ENCODE data around the gene SRP9.
"Not testable (repeated sequence)": the region's sequence is repeated elsewhere in the genome, so short reads cannot be mapped to it uniquely, and the experiment has no call there.

SRP9 gene

DNA sequence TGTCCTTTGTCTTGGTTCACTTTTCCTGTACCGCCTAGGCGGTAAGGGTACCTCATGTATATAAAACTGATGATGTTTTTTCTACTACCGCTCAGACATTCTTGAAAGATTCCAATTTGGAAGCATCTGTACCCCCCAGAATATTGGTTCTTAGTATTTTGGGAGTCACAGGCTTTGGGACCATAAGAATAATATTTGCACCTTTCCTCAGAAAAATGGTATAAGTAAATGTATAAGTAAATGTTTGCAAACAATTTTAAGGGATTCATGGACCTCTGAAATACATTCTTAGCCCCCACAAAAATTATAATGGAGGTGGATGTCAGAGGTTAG lies 677 bp downstream of the SRP9 start:
- DNase-seq, result no peak

DNA sequence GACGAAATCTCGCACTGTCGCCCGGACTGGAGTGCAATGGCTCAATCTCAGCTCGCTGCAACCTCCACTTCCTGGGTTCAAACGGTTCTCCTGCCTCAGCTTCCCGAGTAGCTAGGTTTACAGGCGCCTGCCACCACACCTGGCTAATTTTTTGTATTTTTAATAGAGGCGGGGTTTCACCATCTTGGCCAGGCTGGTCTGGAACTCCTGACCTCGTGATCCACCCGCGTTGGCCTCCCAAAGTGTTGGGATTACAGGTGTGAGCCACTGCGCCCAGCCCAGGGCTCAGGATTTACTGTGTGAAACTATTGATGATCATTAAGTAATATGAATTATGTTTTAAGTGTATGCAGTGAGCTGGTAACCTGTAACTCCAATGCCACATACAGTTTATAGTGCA lies 1.5 kb downstream of the SRP9 start:
- peak; percentile 13 for DNase-seq

DNA sequence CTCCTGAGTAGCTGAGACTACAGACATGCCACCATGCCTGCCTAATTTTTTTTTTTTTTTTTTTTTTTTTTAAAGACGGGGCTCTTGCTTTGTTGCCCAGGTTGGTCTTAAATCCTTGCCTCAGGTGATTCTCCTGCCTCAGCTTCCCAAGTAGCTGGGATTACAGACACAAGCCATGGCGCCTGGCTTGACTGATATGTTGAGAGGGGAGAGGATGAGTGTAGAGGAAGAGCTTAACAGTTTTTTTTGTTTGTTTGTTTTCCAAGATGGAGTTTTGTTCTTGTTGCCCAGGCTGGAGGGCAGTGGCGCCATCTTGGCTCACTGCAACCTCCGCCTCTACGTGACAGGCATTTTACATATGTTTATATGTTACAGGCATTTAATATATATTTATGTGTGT lies 2.5 kb downstream of the SRP9 start:
- no peak for DNase-seq

DNA sequence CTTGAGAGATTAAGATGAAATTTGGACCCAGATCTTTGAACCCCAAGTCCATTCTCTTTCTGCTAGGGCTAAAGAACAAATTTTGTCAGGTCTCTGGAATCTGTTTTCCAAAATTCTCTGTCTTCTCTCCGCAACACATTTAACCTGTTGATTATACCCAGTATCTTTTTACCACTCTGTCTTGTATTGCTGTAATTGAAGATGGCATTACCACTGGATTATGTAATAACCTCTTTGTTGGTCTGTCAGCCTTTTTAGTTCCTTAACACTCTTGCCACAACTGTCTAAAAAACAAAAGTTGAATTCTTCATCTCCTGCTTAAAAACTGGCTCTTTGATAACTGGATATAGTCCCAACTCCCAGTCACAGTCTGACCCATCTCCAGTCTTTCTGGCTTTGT lies 3.0 kb downstream of the SRP9 start:
- DNase-seq, result no peak

DNA sequence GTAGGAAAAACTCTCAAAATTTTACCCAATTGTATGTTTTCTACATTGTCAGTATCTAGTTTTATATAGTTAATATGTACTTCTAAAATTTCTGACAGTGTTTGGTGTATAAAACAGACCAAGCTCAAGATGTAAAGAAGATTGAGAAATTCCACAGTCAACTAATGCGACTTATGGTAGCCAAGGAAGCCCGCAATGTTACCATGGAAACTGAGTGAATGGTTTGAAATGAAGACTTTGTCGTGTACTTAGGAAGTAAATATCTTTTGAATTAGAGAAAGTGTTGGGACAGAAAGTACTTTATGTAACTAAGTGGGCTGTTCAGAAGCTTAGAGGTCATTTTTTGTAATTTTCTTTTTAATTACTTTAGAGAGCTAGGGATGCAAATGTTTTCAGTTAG lies 11.5 kb downstream of the SRP9 start:
- DNase-seq, result not testable (repeated sequence)

DNA sequence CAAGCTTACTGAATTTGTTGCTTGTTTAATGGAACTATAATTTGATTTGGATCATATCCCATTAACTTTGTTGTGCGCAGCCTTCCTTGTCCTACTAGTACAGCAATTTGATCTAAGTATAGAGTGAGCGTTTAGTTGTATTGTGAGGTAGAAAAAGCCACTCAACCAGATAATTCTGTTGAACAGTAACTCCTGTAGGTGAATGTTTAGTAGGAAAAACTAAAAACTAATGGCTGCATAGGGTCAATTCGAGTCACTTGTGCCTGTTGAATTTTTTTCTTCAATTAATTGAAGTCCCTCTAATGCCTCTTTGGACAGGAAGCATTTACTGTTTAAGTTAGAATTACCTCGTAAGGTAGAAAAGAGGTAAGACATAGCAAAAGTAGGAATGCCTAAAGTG lies 17.3 kb downstream of the SRP9 start:
- no peak for DNase-seq

DNA sequence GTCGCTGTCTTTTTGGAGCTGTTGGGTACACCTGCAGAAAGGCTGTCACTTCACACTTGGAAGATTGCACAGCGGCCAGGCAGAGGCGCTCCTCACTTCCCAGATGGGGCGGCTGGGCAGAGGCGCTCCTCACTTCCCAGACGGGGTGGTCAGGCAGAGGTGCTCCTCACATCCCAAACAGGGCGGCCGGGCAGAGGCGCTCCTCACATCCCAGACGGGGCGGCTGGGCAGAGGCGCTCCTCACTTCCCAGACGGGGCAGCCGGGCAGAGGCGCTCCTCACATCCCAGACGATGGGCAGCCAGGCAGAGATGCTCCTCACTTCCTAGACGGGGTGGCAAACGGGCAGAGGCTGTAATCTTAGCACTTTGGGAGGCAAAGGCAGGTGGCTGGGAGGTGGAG lies 18.5 kb downstream of the SRP9 start:
- DNase-seq, result not testable (repeated sequence)

DNA sequence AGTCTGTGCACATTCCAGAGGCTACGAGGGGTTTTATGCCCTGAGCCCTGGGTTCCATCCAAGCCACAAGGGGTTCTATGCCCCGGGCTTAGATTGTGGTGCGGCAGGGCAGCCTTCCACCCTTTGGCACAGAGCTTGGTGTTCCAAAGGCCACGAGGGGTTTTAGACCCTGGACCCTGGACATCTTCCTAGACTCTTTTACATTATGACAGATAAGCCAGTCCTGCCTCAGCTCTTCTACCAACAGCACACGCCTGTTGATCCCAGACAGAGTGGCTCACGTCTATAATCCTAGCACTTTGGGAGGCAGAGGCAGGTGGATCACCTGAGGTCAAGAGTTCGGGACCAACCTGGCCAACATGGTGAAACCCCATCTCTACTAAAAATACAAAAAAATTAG lies 23.5 kb downstream of the SRP9 start:
- DNase-seq, result not testable (repeated sequence)

DNA sequence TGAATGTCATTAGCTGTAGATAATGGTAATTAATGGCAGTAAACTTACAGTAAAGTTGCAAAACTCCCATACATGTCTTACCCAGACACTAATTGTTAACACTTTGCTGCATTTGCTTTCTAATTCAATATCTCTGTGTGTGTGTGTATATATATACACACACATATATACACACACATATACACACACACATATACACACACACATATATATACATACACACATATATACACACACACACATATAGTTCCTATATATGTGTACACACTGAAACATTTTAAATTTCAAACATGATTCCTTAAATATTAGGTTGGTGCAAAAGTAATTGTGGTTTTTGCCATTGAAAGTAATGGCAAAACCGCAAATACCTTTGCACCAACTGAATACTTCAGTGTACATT lies 28.6 kb downstream of the SRP9 start:
- no peak for DNase-seq

DNA sequence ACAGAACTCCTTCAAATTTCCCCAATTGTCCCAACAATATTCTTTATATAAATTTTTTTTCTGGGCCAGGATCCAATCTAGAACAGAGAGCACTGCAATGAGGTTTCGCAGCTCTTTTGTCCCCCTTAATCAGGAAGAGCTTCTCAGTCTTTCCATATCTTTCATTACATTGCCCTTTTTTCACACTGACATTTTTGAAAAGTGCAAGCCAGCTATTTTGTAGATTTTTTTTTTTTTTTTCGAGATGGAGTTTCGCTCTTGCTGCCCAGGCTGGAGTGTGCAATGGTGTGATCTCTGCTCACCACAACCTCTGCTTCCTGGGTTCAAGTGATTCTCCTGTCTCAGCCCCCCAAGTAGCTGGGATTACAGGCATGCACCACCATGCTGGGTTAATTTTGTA lies 29.1 kb downstream of the SRP9 start:
- DNase-seq, result not testable (repeated sequence)

DNA sequence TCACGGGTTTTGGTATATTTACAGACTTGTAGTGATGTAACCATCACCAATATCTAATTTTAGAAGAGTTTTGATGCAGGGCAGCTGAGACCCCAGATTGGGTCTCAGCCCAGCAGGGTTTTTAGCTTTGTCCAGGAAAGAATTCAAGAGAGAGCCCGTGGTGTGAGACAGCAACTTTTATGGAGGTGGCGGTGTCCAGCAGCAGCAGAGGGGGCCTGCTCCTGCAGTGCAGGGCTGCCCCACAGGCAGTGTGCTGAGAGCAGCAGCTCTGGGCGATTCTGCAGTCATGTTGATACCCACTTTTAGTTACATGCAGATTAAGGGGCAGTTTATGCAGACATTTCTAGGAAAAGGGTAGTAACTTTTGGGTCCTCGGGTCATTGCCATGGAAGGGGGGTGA lies 30.5 kb downstream of the SRP9 start:
- no peak for DNase-seq

DNA sequence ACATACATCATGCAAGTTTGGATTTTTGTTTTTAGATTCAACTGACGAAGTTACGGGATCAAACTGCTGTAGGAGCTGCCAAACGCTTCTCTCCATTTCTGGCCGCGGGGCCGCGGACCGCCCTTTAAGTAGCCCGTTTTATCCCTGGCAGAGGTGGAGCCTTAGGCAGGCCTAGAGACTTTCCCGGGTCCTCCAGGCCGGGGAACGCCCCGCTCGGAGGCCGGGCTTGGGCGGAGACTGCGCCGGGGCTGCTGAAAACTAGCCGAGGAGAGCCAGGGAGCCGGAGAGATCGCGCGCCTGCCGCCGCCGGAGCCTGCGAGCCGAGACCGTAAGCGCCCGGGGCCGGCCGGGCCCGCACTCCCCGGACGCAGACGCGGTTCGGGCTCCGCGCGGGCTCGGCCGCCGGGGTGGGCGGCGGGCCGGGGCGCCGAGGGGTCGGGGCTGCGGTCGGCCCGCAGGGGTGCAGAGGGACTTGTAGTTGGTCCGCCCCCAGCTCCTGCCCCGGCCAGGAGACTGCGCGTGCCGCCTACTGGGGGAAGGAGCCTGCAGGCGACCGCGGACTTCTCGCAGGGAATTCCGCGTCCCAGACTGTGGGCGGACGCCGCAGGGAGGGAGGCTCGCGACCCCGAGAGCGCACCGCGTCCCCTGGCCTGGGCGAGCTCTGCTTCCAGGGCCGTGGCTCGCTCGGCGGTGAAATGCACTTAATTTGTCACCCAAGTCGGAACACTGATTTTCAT lies 32.4 kb downstream of the SRP9 start, which contains the start of gene EPHX1:
TSS of gene EPHX1 (plus strand) at position 283 of the 737 bp plus-strand sequence. CDS start 18,606 bp downstream, outside the sequence.
- DNase-seq, result peak; percentile 81

DNA sequence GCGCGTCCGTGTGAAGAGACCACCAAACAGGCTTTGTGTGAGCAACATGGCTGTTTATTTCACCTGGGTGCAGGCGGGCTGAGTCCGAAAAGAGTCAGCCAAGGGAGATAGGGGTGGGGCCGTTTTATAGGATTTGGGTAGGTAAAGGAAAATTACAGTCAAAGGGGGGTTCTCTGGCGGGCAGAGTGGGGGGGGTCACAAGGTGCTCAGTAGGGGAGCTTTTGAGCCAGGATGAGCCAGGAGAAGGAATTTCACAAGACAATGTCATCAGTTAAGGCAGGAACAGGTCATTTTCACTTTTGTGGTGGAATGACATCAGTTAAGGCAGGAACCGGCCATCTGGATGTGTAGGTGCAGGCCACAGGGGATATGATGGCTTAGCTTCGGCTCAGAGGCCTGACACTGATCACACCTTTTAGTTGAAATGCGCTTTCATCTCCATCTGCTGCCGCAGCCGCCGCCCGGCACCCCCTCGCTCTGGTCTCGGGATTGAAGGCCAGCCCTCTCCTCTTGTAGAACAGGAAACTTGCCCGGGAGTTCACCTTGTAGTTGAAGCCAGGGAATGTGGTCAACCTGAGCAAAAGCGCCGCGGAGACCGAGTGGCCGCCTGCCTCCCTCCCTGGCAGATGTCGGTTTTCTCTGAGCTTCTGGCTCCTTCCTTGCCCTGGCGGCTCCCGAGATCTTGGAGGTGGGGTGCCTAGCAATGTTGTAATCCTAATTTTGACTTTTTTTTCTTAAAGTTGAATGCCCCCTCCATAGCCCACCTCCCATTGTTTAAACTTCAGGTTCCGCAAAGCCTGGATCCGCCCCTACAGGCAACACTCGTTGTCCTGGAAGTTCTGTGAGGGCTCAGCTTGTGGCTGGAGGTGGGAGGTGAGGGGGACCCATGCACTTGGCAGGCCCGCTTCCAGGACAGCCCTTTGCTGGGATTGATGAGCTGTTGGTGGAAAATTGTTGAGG lies 33.2 kb downstream of the SRP9 start:
- not testable (repeated sequence) for DNase-seq

DNA sequence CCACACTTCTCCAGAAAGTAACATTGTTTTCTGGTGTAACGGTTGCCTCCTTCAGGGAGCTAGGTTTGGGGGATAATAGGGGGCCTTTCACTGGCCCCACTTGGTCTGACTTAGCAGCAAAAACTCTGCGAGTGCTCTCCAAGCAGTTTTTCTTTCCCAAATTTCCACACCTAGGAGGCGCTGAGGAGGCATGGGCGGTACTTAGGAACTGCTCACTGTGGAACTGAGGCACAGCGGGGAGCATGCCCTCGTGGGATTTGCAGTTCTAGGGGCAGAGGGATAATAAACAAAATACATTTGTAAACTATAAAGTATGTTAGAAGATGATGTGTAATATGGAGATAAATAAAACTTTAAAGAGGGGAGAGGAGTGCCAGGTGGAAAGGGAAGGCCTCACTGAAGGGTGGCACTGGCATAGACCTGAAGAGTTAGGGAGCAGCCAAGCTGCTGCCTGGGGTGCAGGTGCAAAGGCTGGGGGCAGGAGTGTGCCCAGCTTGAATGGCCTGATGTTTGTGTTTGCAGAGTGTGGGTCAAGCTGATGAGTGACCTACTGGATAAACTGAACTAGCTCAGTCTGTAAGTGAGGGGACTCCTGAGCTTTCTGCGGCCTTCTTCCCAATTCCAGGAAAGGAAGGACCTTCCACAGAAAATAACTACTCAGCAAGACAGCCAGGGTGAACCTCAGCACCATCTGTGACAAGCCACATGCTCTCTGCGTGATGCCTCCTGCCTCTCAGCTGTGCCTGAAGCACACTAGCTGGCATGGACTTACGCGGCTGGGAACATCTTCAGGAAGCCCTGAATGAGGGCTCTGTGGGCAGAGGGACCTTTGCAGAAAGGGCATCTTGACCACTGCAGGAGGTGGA lies 34.2 kb downstream of the SRP9 start:
- no peak for DNase-seq

DNA sequence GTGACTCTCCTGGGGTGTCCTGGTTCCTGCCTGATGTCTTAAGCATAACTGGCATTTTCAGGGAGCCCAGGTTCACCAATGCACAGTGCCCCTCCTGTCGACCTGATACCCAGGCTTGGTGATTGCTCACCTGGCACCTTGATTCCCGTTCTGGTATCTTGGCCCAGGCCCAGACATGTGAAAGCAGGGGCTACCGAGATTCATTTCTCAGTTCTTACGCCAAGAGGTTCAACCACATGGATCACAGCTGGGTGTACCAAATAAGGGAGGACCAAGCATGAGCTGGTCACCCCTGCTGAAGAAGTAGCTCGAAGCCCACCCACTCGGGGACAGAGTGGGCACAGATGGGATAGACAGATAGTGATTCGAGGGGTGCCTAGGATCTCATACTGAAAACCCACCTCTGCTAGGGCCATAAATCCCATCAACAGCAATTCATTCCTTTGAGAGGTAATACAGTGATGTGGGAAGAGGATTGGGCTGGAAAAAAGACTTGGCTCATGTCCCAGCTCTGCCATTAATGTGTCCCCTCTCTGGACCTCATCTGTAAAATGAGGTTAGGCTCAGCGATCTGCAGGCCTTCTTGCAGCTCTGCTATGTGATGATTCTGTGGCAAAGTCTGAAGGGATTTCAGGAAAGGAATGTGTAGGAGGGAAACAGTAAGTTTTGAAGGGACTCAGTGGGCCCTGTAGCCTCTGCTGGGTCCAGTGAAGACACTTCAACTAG lies 35.0 kb downstream of the SRP9 start:
- DNase-seq, result no peak

DNA sequence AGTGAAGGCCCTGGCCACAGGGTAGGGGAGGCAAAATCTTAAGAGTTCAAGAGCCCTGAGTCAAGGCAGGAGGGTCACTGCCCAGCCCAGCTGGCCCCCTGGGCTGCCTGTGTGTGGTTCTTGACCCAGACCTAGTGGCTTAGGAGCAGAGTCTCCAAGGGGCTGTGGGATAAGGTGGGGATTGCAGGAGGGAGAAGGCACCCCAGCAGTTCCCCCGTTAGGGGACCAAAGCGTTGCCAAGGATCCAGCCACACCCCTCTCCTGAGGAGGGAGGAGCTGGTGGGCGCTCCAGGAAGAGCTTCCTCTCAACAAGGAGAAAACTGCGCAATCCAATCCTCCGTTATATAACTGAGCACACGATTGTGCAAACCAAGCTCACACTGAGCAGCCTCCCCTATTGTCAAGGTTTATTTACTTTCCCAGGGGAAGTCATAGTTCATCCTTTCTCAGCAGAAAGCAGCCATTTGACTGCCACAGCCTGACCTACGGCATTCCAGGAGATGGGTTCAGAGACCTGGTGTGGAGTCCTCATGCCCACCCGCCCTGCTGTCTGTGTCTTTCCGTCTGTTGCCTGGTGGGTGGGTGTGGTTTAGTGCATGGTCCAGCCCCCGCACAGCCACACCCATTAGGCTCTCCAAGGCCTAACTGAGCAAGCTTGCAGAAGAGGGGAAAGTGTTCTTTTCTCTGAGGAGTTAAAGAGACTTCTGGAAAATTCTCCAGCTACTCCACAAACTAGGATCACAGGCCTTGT lies 35.8 kb downstream of the SRP9 start:
- no peak for DNase-seq

DNA sequence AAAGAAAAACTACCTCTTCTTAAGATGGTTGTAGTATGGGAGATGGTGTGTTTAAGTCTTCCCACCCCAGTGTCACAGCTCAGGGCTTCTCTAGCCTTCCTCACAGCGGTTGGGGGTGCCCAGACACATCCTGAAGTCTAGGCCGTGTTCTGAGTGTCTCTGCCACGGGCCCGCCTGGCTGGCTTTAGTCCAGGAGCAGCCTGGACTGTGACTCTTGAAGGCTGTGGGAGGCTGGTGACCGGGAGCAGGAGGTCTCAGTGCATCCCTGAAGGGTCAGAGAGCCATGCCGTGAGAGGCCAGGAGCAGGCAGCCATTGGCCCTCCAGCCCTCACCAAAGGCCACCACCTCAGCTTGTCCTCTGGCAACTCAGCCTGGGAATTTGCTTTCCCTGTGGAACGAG lies 36.8 kb downstream of the SRP9 start:
- DNase-seq, result no peak

DNA sequence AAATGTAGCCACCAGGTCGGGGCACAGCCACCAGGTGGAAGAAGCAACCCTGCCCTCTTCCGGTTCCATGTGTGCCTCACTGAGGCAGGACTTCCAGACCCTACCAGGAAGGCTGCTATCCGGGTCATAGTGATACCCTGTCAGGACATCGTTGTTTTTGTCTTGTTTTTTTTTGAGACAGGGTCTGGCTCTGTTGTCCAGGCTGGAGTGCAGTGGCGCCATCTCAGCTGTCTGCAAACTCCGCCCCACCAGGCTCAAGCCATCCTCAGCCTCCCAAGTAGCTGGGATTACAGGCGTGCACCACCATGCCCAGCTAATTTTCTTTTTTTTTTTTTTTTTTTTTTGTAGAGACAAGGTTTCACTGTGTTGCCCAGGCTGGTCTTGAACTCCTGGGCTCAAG lies 37.5 kb downstream of the SRP9 start:
- DNase-seq, result not testable (repeated sequence)

DNA sequence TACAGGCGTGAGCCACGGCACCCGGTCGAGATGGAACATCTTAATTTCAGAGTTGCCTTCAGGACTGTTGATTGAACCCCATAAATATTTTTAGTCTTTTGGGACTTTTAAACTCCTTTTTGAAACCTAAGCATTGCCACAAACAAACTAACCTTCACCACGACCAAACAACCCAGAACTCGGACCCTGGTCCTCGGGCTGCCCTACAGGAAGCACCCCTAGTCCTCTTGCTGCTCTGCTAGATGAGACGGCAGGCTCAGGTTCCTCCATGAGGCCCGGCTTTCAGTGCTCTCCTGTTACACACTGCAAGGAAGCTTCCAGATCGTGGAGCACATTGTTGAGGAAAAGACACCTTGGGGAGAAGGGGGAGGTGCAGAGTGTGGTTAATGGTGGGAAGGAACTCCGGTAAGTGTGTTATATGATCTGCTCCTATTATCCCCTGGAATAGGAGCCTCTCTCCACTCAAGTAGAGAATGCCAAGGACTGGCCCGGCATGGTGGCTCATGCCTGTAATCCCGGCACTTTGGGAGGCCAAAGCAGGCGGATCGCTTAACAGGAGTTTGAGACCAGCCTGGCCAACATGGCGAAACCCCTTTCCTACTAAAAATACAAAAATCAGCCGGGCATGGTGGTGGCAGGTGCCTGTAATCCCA lies 38.0 kb downstream of the SRP9 start:
- no peak for DNase-seq

DNA sequence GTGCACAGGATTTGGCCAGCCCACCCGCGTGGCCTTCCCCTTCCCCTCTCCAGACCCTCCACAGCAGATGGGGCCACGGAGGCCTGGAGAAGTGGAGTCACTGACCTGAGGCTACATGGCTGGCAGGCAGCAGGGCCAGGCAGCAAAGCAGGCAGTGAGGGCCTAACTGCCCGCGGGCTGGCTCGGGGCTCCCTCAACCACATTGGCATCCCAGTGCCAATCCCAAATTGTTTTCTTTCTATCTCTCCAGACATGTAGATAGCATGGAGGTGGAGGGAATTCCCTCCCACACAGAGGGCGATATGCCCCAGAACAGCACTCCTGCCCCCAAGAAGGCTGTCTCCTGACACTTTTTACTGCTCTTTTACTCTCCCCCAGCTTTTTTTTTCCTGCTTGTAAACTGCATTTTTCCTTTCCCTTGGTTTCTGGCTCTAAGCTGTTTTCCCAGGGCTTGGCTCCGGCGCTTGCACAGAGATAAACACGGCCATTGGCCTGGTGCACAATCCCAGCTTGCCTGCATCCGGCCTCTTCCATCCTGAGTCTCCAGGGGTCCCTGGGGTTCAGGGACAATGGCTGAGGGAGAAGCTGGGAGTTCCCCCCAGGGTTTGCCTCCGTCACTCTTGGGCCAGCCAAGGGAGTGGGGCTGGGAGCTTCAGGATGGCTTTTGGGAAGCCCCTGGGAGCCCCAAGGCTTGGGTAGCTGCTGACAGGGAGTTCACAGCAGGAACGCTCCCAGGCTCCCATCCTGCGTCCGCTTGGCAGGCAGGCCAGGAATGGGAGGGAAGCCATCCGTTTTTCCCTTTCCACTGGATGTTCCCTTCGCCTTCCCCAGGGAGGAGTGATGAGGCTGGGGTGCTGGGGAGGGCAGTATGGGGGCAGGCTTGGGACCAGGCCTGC lies 39.3 kb downstream of the SRP9 start:
- DNase-seq, result no peak
